ENCODE results near the gene CHMP3. TPM values are rescaled to one million over a fixed set of nuclear protein-coding genes. Genes with fewer than 3 reads are reported as not detected.

Gene CHMP3
- total and polyA plus RNA-seq, 2 of the 13 experiments (the other 11 are each of a cell fraction or from before 2014, with no cell fraction given) = 64.1 to 114 TPM

- no peak for TF ChIP-seq ZNF318 (CRISPR knock-in tag; IDR thresholded peaks at IDR 0.05)
Measured at GRCh38 chr2:86482034-86482433, 81.2 kb downstream of the CHMP3 start (continued).

- BruUV-seq (replicated peaks) = no TSS peak
- CTCF ChIA-PET (ENCODE audit: low intra/inter-chr PET ratio, low total read pairs) = no interaction called here
- TF ChIP-seq ZBTB39 (CRISPR knock-in tag; IDR thresholded peaks at IDR 0.05) = no peak
- no peak for TF ChIP-seq RBFOX2 (IDR thresholded peaks at IDR 0.05; ENCODE audit: low read depth, low read length)
- no peak for TF ChIP-seq ZNF253 (CRISPR knock-in tag; IDR thresholded peaks at IDR 0.05; ENCODE audit: borderline replicate concordance)
- TF ChIP-seq GTF3A (CRISPR knock-in tag; conservative IDR thresholded peaks at IDR 0.05) = no peak
- TF ChIP-seq ZNF546 (CRISPR knock-in tag; conservative IDR thresholded peaks at IDR 0.05) = no peak
- no peak for TF ChIP-seq SNRNP70 (IDR thresholded peaks at IDR 0.05; ENCODE audit: low read depth, low read length)
- no peak for TF ChIP-seq HDAC6 (IDR thresholded peaks at IDR 0.05; ENCODE audit: low read depth, low read length)
- no peak for TF ChIP-seq ZNF740 (CRISPR knock-in tag; IDR thresholded peaks at IDR 0.05)
- TF ChIP-seq MAFF (IDR thresholded peaks at IDR 0.05; ENCODE audit: low read depth, low read length) = no peak
- no peak for TF ChIP-seq ZNF747 (CRISPR knock-in tag; IDR thresholded peaks at IDR 0.05; ENCODE audit: borderline replicate concordance)
Measured at GRCh38 chr2:86480105-86480504, 83.1 kb downstream of the CHMP3 start.

More at GRCh38 chr2:86480105-86480504, 83.1 kb downstream of the CHMP3 start:
- H3K27ac ChIP-seq (ENCODE audit: extremely low read length, insufficient read depth, low read length) = no peak overlapping the region
- peaks cover 60 to 98% of the 10 kb centered on the region in 2 experiments for H3K36me3 ChIP-seq (replicated peaks in 1 of 2; ENCODE audit: control insufficient read depth in 1 of 2, insufficient read depth in 2 of 2, low read length in 2 of 2)
- DNase-seq (ENCODE audit: low spot score) = no peak
- intact Hi-C loops (cut with micrococcal nuclease; ENCODE audit: unreplicated experiment) = no loop called here
- POLR2A ChIA-PET = no interaction called here
- H3K27me3 ChIP-seq (ENCODE audit: control insufficient read depth in 1 of 2, insufficient read depth in 2 of 2, low read length in 2 of 2) = no peaks in the 10 kb centered on the region
- H3K4me1 ChIP-seq (ENCODE audit: insufficient read depth, low read length) = 0 out of 2 replicates have a peak, but pooled peaks cover 7% of the 10 kb centered on the region
- no peaks in the 10 kb centered on the region for H4K20me1 ChIP-seq (ENCODE audit: insufficient read depth, low read length)
- no peak overlapping the region for H2AFZ ChIP-seq (ENCODE audit: low read length)
- in situ Hi-C loops (cut with HindIII; ENCODE audit: extremely low pct_ligation_motif_present, low pct_unique_long_range_greater_than_20kb) = no loop called here
- H3K79me2 ChIP-seq (ENCODE audit: insufficient read depth, low read length) = no peaks in the 10 kb centered on the region
- no peak for FAIRE-seq
- H3K4me2 ChIP-seq (ENCODE audit: low read depth, low read length) = no peak overlapping the region
- no peak for ATAC-seq
- H3K9me3 ChIP-seq (ENCODE audit: low read length) = no peaks in the 10 kb centered on the region
- no peak overlapping the region for H3K4me3 ChIP-seq (replicated peaks in 1 of 3; ENCODE audit: insufficient read depth in 1 of 3, low read depth in 2 of 3, low read length in 3 of 3)
- H3K9ac ChIP-seq (ENCODE audit: insufficient read depth, low read depth, low read length) = no peak overlapping the region
- WGBS (ENCODE audit: low lambda C conversion rate) = 87% methylated on average over 7 of the region's 7 CpGs

Measured in HepG2 (cell line).